ENCODE results near the gene ASB2. TPM values are rescaled to one million over a fixed set of nuclear protein-coding genes. Genes with fewer than 3 reads are reported as not detected.
A peak's percentile ranks its signal among the peaks of the same experiment; 100 is the strongest.

Gene ASB2
- total RNA-seq, 1 experiment from 2014 or later: 1.9 TPM

- in situ Hi-C loops (cut with HindIII; ENCODE audit: low pct_unique_long_range_greater_than_20kb, low sequenced_read_pairs): no loop called here
- no peak for DNase-seq (ENCODE audit: low read depth)
Observed at GRCh38 chr14:93986955-93987354, 10.6 kb upstream of the ASB2 start.

- in situ Hi-C loops (cut with HindIII; ENCODE audit: low pct_unique_long_range_greater_than_20kb, low sequenced_read_pairs): no loop called here
- peak; percentile 56 for DNase-seq (ENCODE audit: low read depth)
Observed at GRCh38 chr14:93984987-93985410, 8.6 kb upstream of the ASB2 start.

GRCh38 chr14:93984070-93984469, 7.7 kb upstream of the ASB2 start:
- in situ Hi-C loops (cut with HindIII; ENCODE audit: low pct_unique_long_range_greater_than_20kb, low sequenced_read_pairs): no loop called here

GRCh38 chr14:93982230-93983007, 6.0 kb upstream of the ASB2 start:
- DNase-seq (ENCODE audit: low read depth): no peak
- in situ Hi-C loops (cut with HindIII; ENCODE audit: low pct_unique_long_range_greater_than_20kb, low sequenced_read_pairs): no loop called here

More at GRCh38 chr14:93984070-93984469, 7.7 kb upstream of the ASB2 start:
- no peak for DNase-seq (ENCODE audit: low read depth)

- DNase-seq (ENCODE audit: low read depth): no peak
- in situ Hi-C loops (cut with HindIII; ENCODE audit: low pct_unique_long_range_greater_than_20kb, low sequenced_read_pairs): no loop called here
Observed at GRCh38 chr14:93981316-93982229, 5.2 kb upstream of the ASB2 start.

GRCh38 chr14:93980456-93981201, 4.3 kb upstream of the ASB2 start:
- no peak for DNase-seq (ENCODE audit: low read depth)
- in situ Hi-C loops (cut with HindIII; ENCODE audit: low pct_unique_long_range_greater_than_20kb, low sequenced_read_pairs): no loop called here

- no peak for DNase-seq (ENCODE audit: low read depth)
- in situ Hi-C loops (cut with HindIII; ENCODE audit: low pct_unique_long_range_greater_than_20kb, low sequenced_read_pairs): no loop called here
Observed at GRCh38 chr14:93978735-93979134, 2.4 kb upstream of the ASB2 start.

GRCh38 chr14:93977790-93978581, 1.6 kb upstream of the ASB2 start:
- in situ Hi-C loops (cut with HindIII; ENCODE audit: low pct_unique_long_range_greater_than_20kb, low sequenced_read_pairs): no loop called here
- DNase-seq (ENCODE audit: low read depth): no peak

GRCh38 chr14:93977171-93977570, 801 bp upstream of the ASB2 start:
- no peak for DNase-seq (ENCODE audit: low read depth)

GRCh38 chr14:93975791-93976476, 436 bp downstream of the ASB2 start:
- in situ Hi-C loops (cut with HindIII; ENCODE audit: low pct_unique_long_range_greater_than_20kb, low sequenced_read_pairs): no loop called here
- DNase-seq (ENCODE audit: low read depth): no peak

More at GRCh38 chr14:93977171-93977570, 801 bp upstream of the ASB2 start:
- in situ Hi-C loops (cut with HindIII; ENCODE audit: low pct_unique_long_range_greater_than_20kb, low sequenced_read_pairs): no loop called here

GRCh38 chr14:93974833-93975232, 1.5 kb downstream of the ASB2 start:
- in situ Hi-C loops (cut with HindIII; ENCODE audit: low pct_unique_long_range_greater_than_20kb, low sequenced_read_pairs): no loop called here
- DNase-seq (ENCODE audit: low read depth): no peak

GRCh38 chr14:93974299-93974698, 2.1 kb downstream of the ASB2 start:
- no peak for DNase-seq (ENCODE audit: low read depth)
- in situ Hi-C loops (cut with HindIII; ENCODE audit: low pct_unique_long_range_greater_than_20kb, low sequenced_read_pairs): no loop called here

GRCh38 chr14:93973607-93974006, 2.8 kb downstream of the ASB2 start:
- no peak for DNase-seq (ENCODE audit: low read depth)
- in situ Hi-C loops (cut with HindIII; ENCODE audit: low pct_unique_long_range_greater_than_20kb, low sequenced_read_pairs): no loop called here

- no peak for DNase-seq (ENCODE audit: low read depth)
- in situ Hi-C loops (cut with HindIII; ENCODE audit: low pct_unique_long_range_greater_than_20kb, low sequenced_read_pairs): no loop called here
Observed at GRCh38 chr14:93972618-93973205, 3.7 kb downstream of the ASB2 start.

- in situ Hi-C loops (cut with HindIII; ENCODE audit: low pct_unique_long_range_greater_than_20kb, low sequenced_read_pairs): no loop called here
- DNase-seq (ENCODE audit: low read depth): no peak
Observed at GRCh38 chr14:93971635-93972027, 4.7 kb downstream of the ASB2 start.

- DNase-seq (ENCODE audit: low read depth): no peak
Observed at GRCh38 chr14:93970965-93971634, 5.3 kb downstream of the ASB2 start.

GRCh38 chr14:93970585-93970964, 5.8 kb downstream of the ASB2 start:
- DNase-seq (ENCODE audit: low read depth): no peak
- in situ Hi-C loops (cut with HindIII; ENCODE audit: low pct_unique_long_range_greater_than_20kb, low sequenced_read_pairs): no loop called here

More at GRCh38 chr14:93970965-93971634, 5.3 kb downstream of the ASB2 start:
- in situ Hi-C loops (cut with HindIII; ENCODE audit: low pct_unique_long_range_greater_than_20kb, low sequenced_read_pairs): no loop called here
